ENCODE results near the gene MRPL40. TPM values are rescaled to one million over a fixed set of nuclear protein-coding genes. Genes with fewer than 3 reads are reported as not detected.

MRPL40 gene
- total RNA-seq, 1 donor from 2014 or later, result 23.3 TPM

DNA sequence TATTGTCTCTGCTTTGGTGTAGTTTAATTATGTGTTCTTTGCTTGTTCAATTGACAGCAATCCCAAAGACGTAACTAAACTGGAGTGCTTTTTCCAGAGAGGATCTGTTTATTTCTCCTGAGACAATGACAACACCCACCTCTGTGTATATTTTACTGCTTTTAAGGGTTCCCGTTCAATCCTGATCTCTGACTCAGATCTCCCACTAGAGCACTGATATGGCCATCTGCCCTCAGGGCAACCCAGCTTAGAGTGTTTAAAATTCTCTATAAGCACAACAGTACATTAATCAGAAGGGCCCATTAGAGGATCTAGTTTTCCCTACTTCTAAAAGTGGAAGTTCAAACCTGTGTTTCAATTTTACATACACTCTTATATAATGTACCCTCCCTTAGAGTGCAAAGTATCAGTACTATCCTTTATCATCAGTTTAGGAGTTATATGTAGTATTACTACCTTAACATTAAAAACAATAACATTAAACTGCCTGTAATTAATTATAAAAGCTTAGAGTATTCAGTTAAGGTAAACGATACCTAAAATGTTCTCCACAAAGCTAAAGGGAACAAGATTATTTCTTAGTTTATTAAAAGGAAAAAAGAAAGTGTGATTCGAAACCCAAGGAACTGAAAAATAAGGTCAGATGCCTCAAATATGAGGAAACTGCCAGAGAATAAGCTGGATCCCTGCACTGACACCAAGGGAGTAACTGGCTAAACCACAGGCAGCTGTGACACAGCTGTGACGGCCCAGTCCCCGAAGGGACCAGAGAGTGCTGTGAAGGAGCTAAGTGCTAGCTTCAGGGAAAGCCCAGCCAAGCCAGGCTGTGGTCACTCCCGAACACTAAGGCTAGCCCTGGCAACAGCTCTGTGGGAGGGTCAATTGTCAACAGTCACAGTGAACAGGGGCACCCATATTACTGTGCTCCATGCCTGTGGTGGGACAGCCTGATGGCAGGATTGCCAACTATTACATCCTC is 31.4 kb downstream of the MRPL40 start:
- TF ChIP-seq, protein P1, sequence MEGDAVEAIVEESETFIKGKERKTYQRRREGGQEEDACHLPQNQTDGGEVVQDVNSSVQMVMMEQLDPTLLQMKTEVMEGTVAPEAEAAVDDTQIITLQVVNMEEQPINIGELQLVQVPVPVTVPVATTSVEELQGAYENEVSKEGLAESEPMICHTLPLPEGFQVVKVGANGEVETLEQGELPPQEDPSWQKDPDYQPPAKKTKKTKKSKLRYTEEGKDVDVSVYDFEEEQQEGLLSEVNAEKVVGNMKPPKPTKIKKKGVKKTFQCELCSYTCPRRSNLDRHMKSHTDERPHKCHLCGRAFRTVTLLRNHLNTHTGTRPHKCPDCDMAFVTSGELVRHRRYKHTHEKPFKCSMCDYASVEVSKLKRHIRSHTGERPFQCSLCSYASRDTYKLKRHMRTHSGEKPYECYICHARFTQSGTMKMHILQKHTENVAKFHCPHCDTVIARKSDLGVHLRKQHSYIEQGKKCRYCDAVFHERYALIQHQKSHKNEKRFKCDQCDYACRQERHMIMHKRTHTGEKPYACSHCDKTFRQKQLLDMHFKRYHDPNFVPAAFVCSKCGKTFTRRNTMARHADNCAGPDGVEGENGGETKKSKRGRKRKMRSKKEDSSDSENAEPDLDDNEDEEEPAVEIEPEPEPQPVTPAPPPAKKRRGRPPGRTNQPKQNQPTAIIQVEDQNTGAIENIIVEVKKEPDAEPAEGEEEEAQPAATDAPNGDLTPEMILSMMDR (IDR thresholded peaks at IDR 0.05), result no peak
- no peak for TF ChIP-seq POLR2A (IDR thresholded peaks at IDR 0.05)
- no peak for TF ChIP-seq POLR2AphosphoS5 (IDR thresholded peaks at IDR 0.05; ENCODE audit: insufficient read depth in 1 of 2, low read depth in 1 of 2)
- intact Hi-C loops (cut with DNase I), result no loop called here
- Histone ChIP-seq H3K4me3 (no peak overlapping the region), H3K9me3 (no peaks in the 10 kb centered on the region), H3K27ac (no peak overlapping the region), H3K36me3 (peaks cover 0 to 57% of the 10 kb centered on the region in 2 donors), H3K27me3 (no peaks in the 10 kb centered on the region), H3K4me1 (no peaks in the 10 kb centered on the region)
- no peak for DNase-seq (ENCODE audit: extremely low spot score in 2 of 2)

DNA sequence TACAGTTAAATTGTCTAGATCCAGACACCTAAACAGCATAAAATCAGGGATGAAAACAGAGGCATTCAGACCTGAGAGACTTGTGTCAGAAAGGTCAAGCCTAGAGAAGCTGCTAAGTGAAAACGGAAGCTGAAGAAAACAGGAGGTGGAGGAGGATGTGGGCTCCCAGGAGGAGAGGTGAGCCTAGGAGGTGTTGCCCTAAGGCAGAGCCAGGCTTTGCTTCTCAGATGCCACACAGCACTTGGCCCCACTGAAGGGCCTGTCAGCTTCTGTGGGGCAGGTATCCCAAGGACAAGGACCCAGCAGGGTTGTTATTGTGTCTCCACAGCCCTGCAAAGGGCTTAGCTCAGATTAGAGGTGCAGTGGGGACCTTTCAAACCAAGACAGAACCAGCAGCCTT is 32.2 kb downstream of the MRPL40 start:
- Histone ChIP-seq H3K36me3 (peaks cover 0 to 65% of the 10 kb centered on the region in 2 donors), H3K27me3 (no peaks in the 10 kb centered on the region), H3K4me1 (no peaks in the 10 kb centered on the region), H3K9me3 (no peaks in the 10 kb centered on the region), H3K27ac (no peak overlapping the region), H3K4me3 (no peak overlapping the region)
- peak in 1 of 2 donors; percentile 20 for DNase-seq (ENCODE audit: extremely low spot score in 2 of 2)
- intact Hi-C loops (cut with DNase I), result no loop called here
- TF ChIP-seq, protein P1 (IDR thresholded peaks at IDR 0.05), result no peak
- no peak for TF ChIP-seq POLR2A (IDR thresholded peaks at IDR 0.05)
- TF ChIP-seq POLR2AphosphoS5 (IDR thresholded peaks at IDR 0.05; ENCODE audit: insufficient read depth in 1 of 2, low read depth in 1 of 2), result no peak

DNA sequence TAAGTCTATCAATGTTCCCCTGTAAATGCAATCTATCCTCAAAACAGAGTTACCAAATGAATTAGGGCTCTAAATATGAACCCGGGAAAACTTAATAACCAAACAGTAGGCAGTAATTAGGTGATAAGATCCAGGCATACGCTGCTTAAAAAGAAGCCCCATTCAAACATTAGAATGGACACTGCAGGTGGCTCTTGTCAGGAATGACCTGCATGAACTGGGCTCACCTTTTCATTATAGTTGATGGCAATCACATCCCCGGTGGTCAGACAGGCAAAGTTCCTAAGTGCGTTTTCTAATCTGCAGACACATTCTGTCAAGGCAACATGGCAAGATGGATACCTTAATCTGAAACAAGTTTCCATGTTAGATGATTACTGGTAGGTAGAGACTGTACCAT is 32.6 kb downstream of the MRPL40 start:
- H3K9me3 ChIP-seq, result no peaks in the 10 kb centered on the region
- TF ChIP-seq POLR2A (IDR thresholded peaks at IDR 0.05) (no peak), POLR2AphosphoS5 (IDR thresholded peaks at IDR 0.05; ENCODE audit: insufficient read depth in 1 of 2, low read depth in 1 of 2) (no peak)
- TF ChIP-seq, protein P1 (IDR thresholded peaks at IDR 0.05), result no peak
- H3K27ac ChIP-seq, result no peak overlapping the region
- H3K4me1 ChIP-seq, result no peaks in the 10 kb centered on the region
- H3K36me3 ChIP-seq, result peaks cover 0 to 69% of the 10 kb centered on the region in 2 donors
- H3K27me3 ChIP-seq, result no peaks in the 10 kb centered on the region
- no peak overlapping the region for H3K4me3 ChIP-seq
- intact Hi-C loops (cut with DNase I), result no loop called here
- DNase-seq (ENCODE audit: extremely low spot score in 2 of 2), result peak in 1 of 2 donors; percentile 3

DNA sequence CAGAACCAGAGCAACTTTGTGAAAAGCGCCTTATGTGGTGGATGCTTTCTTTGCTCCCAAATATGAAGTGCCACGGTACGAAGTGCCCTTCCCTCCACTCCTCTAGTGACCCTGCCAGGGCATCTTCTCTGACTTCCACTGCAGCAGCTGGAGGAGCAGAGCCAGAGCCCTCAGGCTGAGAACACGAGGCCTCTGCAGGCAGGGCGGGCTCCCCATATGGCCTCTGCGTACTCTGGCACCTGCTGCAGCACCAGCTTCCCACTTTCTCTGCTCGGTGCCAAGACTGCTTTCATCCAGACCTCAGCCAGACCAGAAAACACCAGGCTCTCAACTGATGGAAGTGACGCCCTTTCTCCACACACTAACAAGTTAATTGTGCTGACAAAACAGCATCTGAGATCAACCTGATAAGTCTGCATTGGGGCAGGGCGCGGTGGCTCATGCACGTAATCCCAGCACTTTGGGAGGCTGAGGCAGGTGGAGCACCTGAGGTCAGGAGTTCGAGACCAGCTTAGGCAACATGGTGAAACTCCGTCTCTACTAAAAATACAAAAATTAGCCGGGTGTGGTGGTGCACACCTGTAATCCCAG is 33.9 kb downstream of the MRPL40 start:
- TF ChIP-seq POLR2A (IDR thresholded peaks at IDR 0.05) (no peak), POLR2AphosphoS5 (IDR thresholded peaks at IDR 0.05; ENCODE audit: insufficient read depth in 1 of 2, low read depth in 1 of 2) (no peak)
- TF ChIP-seq, protein P1 (IDR thresholded peaks at IDR 0.05), result no peak
- peak in 1 of 2 donors; percentile 44 for DNase-seq (ENCODE audit: extremely low spot score in 2 of 2)
- Histone ChIP-seq H3K27ac (no peak overlapping the region), H3K27me3 (no peaks in the 10 kb centered on the region), H3K4me3 (no peak overlapping the region), H3K9me3 (no peaks in the 10 kb centered on the region), H3K36me3 (peaks cover 0 to 80% of the 10 kb centered on the region in 2 donors), H3K4me1 (no peaks in the 10 kb centered on the region)
- intact Hi-C loops (cut with DNase I), result no loop called here

All from vagina (tissue), 2 donors.